ENCODE measurements around the gene ZXDC. TPM values are rescaled to one million over a fixed set of nuclear protein-coding genes. Genes with fewer than 3 reads are reported as not detected.

ZXDC gene
- total RNA-seq, 1 donor from 2014 or later: 19.3 TPM

- DNase-seq (ENCODE audit: low read depth): no peak
- H3K4me3 ChIP-seq (ENCODE audit: low read depth, low read length): no peak overlapping the region
- no peak for TF ChIP-seq CTCF (conservative IDR thresholded peaks at IDR 0.05; ENCODE audit: low read depth, low read length)
These were observed 69.0 kb downstream of the ZXDC start for GRCh38 chr3:126406389-126407296.

- H3K4me3 ChIP-seq (ENCODE audit: low read depth, low read length): no peak overlapping the region
These were observed 72.9 kb downstream of the ZXDC start for GRCh38 chr3:126402666-126403302.

GRCh38 chr3:126402178-126402577, 73.5 kb downstream of the ZXDC start:
- H3K4me3 ChIP-seq (ENCODE audit: low read depth, low read length): no peak overlapping the region
- DNase-seq (ENCODE audit: low read depth): no peak
- no peak for TF ChIP-seq CTCF (conservative IDR thresholded peaks at IDR 0.05; ENCODE audit: low read depth, low read length)

More at GRCh38 chr3:126402666-126403302, 72.9 kb downstream of the ZXDC start:
- DNase-seq (ENCODE audit: low read depth): no peak
- TF ChIP-seq CTCF (conservative IDR thresholded peaks at IDR 0.05; ENCODE audit: low read depth, low read length): no peak

- no peak for DNase-seq (ENCODE audit: low read depth)
- no peak for TF ChIP-seq CTCF (conservative IDR thresholded peaks at IDR 0.05; ENCODE audit: low read depth, low read length)
These were observed 74.0 kb downstream of the ZXDC start for GRCh38 chr3:126401611-126402160.

GRCh38 chr3:126399756-126400155, 75.9 kb downstream of the ZXDC start:
- no peak for TF ChIP-seq CTCF (conservative IDR thresholded peaks at IDR 0.05; ENCODE audit: low read depth, low read length)
- no peak for DNase-seq (ENCODE audit: low read depth)
- H3K4me3 ChIP-seq (ENCODE audit: low read depth, low read length): no peak overlapping the region

More at GRCh38 chr3:126401611-126402160, 74.0 kb downstream of the ZXDC start:
- no peak overlapping the region for H3K4me3 ChIP-seq (ENCODE audit: low read depth, low read length)

- no peak overlapping the region for H3K4me3 ChIP-seq (ENCODE audit: low read depth, low read length)
- no peak for DNase-seq (ENCODE audit: low read depth)
- no peak for TF ChIP-seq CTCF (conservative IDR thresholded peaks at IDR 0.05; ENCODE audit: low read depth, low read length)
These were observed 76.3 kb downstream of the ZXDC start for GRCh38 chr3:126399351-126399735.
